Upper lobe of right lung (tissue), 1 donor: ENCODE measurements around the gene CFAP100. TPM values are rescaled to one million over a fixed set of nuclear protein-coding genes. Genes with fewer than 3 reads are reported as not detected.
A peak's percentile ranks its signal among the peaks of the same experiment; 100 is the strongest.

ENCODE experiments used
- ATAC-seq: fragments of 200-7000 bp; cut with Tn5 transposase; one replicate; pipeline ENCODE4 v1.9.1; 2020; ENCODE audit warnings: mild to moderate bottlenecking, moderate library complexity
- DNase-seq: peaks from one replicate; pipeline ENCODE4 v3.0.0-alpha.2; 2020
- H3K27ac ChIP-seq: fragments of 200-600 bp; one replicate; pipeline ENCODE4 v1.8.0; 2022
- H3K27me3 ChIP-seq: fragments of 200-600 bp; one replicate; pipeline ENCODE4 v1.8.0; 2022; ENCODE audit warnings: mild to moderate bottlenecking
- H3K36me3 ChIP-seq: fragments of 200-600 bp; one replicate; pipeline ENCODE4 v1.8.0; 2022
- H3K4me1 ChIP-seq: fragments of 200-600 bp; one replicate; pipeline ENCODE4 v1.8.0; 2022
- H3K4me3 ChIP-seq: fragments of 200-600 bp; one replicate; pipeline ENCODE4 v1.8.0; 2022; ENCODE audit warnings: mild to moderate bottlenecking
- H3K9me3 ChIP-seq: fragments of 200-600 bp; one replicate; pipeline ENCODE4 v1.8.0; 2022
- intact Hi-C: fragments of 100-400 bp; cut with DNase I; formaldehyde crosslinking; loops from one replicate; pipeline ENCODE4 v1.11.0; 2022
- total RNA-seq: library from RNA; stranded (reverse); fragmentation: NEBNext Ultra II Directional; extraction: Animal tissue kit (Norgen Biotek cat#: 25700); gene quantifications from one replicate; pipeline ENCODE4 v1.2.1, GENCODE V29; 2021
- TF ChIP-seq, protein P1 (sequence below): fragments of 200-600 bp; IDR thresholded peaks from one replicate; pipeline ENCODE4 v1.8.0; 2022; ENCODE audit warnings: antibody characterized with exemption
- donor health status: DM: no; HTN: yes; CAD: no; lungs with severe emphysema.

The CFAP100 gene
- total RNA-seq, 1 donor from 2014 or later: not detected

GRCh38 chr3:126449621-126450051 lies 54.9 kb downstream of the CFAP100 start:
- peaks cover 55% of the 10 kb centered on the region for H3K36me3 ChIP-seq
- TF ChIP-seq, protein P1, sequence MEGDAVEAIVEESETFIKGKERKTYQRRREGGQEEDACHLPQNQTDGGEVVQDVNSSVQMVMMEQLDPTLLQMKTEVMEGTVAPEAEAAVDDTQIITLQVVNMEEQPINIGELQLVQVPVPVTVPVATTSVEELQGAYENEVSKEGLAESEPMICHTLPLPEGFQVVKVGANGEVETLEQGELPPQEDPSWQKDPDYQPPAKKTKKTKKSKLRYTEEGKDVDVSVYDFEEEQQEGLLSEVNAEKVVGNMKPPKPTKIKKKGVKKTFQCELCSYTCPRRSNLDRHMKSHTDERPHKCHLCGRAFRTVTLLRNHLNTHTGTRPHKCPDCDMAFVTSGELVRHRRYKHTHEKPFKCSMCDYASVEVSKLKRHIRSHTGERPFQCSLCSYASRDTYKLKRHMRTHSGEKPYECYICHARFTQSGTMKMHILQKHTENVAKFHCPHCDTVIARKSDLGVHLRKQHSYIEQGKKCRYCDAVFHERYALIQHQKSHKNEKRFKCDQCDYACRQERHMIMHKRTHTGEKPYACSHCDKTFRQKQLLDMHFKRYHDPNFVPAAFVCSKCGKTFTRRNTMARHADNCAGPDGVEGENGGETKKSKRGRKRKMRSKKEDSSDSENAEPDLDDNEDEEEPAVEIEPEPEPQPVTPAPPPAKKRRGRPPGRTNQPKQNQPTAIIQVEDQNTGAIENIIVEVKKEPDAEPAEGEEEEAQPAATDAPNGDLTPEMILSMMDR: no peak
- ATAC-seq: no peak

DNA sequence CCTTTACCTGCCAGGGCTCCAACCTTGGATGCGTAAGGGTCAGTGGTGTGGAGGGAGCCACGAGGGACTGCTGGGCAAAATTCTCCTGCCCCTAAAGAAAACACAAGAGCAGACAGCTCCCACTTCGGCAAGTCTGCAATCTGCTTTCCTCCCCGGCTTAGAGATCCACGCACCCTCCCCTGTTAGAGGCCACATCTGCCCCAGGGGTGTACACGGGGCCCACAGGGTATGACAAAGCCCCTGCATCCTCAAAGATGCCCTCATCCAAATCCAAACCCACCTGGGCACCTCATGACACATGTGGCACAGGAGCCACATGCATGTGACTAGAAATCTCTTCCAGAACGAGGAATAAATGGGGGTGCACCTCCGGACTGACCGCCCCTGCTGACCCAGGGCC lies 55.5 kb downstream of the CFAP100 start:
- no peak overlapping the region for H3K27ac ChIP-seq
- no peaks in the 10 kb centered on the region for H3K9me3 ChIP-seq
- H3K4me3 ChIP-seq: no peak overlapping the region
- peaks cover 61% of the 10 kb centered on the region for H3K36me3 ChIP-seq
- DNase-seq: peak; percentile 31
- no peaks in the 10 kb centered on the region for H3K27me3 ChIP-seq
- TF ChIP-seq, protein P1: no peak
- intact Hi-C loops: no loop called here
- H3K4me1 ChIP-seq: no peaks in the 10 kb centered on the region
- no peak for ATAC-seq

More at GRCh38 chr3:126449621-126450051, 54.9 kb downstream of the CFAP100 start:
- intact Hi-C loops: no loop called here
- no peak overlapping the region for H3K27ac ChIP-seq
- H3K4me1 ChIP-seq: no peaks in the 10 kb centered on the region
- DNase-seq: peak; percentile 44
- no peaks in the 10 kb centered on the region for H3K27me3 ChIP-seq
- no peak overlapping the region for H3K4me3 ChIP-seq
- H3K9me3 ChIP-seq: no peaks in the 10 kb centered on the region

- no peak overlapping the region for H3K4me3 ChIP-seq
- H3K27ac ChIP-seq: no peak overlapping the region
- TF ChIP-seq, protein P1: no peak
- peak; percentile 19 for DNase-seq
- no peaks in the 10 kb centered on the region for H3K4me1 ChIP-seq
- H3K36me3 ChIP-seq: peaks cover 65% of the 10 kb centered on the region
- intact Hi-C loops: no loop called here
- ATAC-seq: no peak
- H3K27me3 ChIP-seq: no peaks in the 10 kb centered on the region
- H3K9me3 ChIP-seq: no peaks in the 10 kb centered on the region
These were observed 56.0 kb downstream of the CFAP100 start for GRCh38 chr3:126450744-126451143.

- DNase-seq (peak; percentile 38), ATAC-seq (no peak)
- peaks cover 71% of the 10 kb centered on the region for H3K36me3 ChIP-seq
These were observed 56.8 kb downstream of the CFAP100 start for GRCh38 chr3:126451511-126451910.

GRCh38 chr3:126452213-126452612 lies 57.5 kb downstream of the CFAP100 start:
- TF ChIP-seq, protein P1: no peak
- intact Hi-C loops: no loop called here
- Histone ChIP-seq H3K27ac (no peak overlapping the region), H3K4me1 (no peaks in the 10 kb centered on the region), H3K36me3 (peaks cover 78% of the 10 kb centered on the region), H3K4me3 (no peak overlapping the region), H3K9me3 (no peaks in the 10 kb centered on the region), H3K27me3 (no peaks in the 10 kb centered on the region)
- DNase-seq (no peak), ATAC-seq (no peak)

More at GRCh38 chr3:126451511-126451910, 56.8 kb downstream of the CFAP100 start:
- no peaks in the 10 kb centered on the region for H3K9me3 ChIP-seq
- H3K4me3 ChIP-seq: no peak overlapping the region
- no peak overlapping the region for H3K27ac ChIP-seq
- H3K4me1 ChIP-seq: no peaks in the 10 kb centered on the region
- intact Hi-C loops: no loop called here
- H3K27me3 ChIP-seq: no peaks in the 10 kb centered on the region
- TF ChIP-seq, protein P1: no peak

- intact Hi-C loops: no loop called here
- Histone ChIP-seq H3K27ac (no peak overlapping the region), H3K36me3 (peaks cover 95% of the 10 kb centered on the region), H3K27me3 (no peaks in the 10 kb centered on the region), H3K4me3 (no peak overlapping the region), H3K4me1 (no peaks in the 10 kb centered on the region), H3K9me3 (no peaks in the 10 kb centered on the region)
- DNase-seq: no peak
- no peak for ATAC-seq
- TF ChIP-seq, protein P1: no peak
These were observed 59.3 kb downstream of the CFAP100 start for GRCh38 chr3:126454025-126454424.
